ENCODE results near the gene S100A14. TPM values are rescaled to one million over a fixed set of nuclear protein-coding genes. Genes with fewer than 3 reads are reported as not detected.

S100A14 gene
- total RNA-seq, 1 experiment from 2014 or later: 332 TPM

- no peak for TF ChIP-seq CTCF (IDR thresholded peaks at IDR 0.05; ENCODE audit: unreplicated experiment)
- H3K9me3 Mint-ChIP-seq (ENCODE audit: unreplicated experiment): no peaks in the 10 kb centered on the region
- H3K4me3 Mint-ChIP-seq (ENCODE audit: unreplicated experiment): no peak overlapping the region
- peaks cover 8% of the 10 kb centered on the region for H3K4me1 Mint-ChIP-seq (ENCODE audit: insufficient read depth, unreplicated experiment)
- intact Hi-C loops (cut with micrococcal nuclease): no loop called here
- no peaks in the 10 kb centered on the region for H3K27me3 Mint-ChIP-seq (ENCODE audit: insufficient read depth, unreplicated experiment)
- peaks cover 18% of the 10 kb centered on the region for H3K36me3 Mint-ChIP-seq (ENCODE audit: insufficient read depth, unreplicated experiment)
- ChIA-PET CTCF (interaction anchor here (0.7 to 2.4 kb wide), 5 partner anchors 34 to 141 kb away, joined by 4 to 16 read pairs (median 6); no protein-coding TSS in a partner anchor), POLR2A (interaction anchor here (0.8 to 46.1 kb wide), 10 partner anchors 9 to 339 kb away, joined by 3 to 1272 read pairs (median 9); partner anchors contain the start of genes CHTOP, ILF2, RPS27 and S100A1)
- DNase-seq (ENCODE audit: unreplicated experiment): no peak
- BruUV-seq (replicated peaks): no TSS peak
- no peak overlapping the region for H3K27ac Mint-ChIP-seq (ENCODE audit: low read depth, unreplicated experiment)
These were observed 35.6 kb upstream of the S100A14 start for GRCh38 chr1:153651771-153652170.

- H3K4me1 Mint-ChIP-seq (ENCODE audit: insufficient read depth, unreplicated experiment): peaks cover 13% of the 10 kb centered on the region
- ChIA-PET CTCF (interaction anchor here (0.7 to 1.8 kb wide), 2 partner anchors 11 to 60 kb away, joined by 3 to 4 read pairs; no protein-coding TSS in a partner anchor), POLR2A (interaction anchor here (0.7 to 46.1 kb wide), 8 partner anchors 9 to 125 kb away, joined by 3 to 1272 read pairs (median 14); partner anchors contain the start of genes CHTOP, S100A1, S100A13 and S100A14)
- H3K36me3 Mint-ChIP-seq (ENCODE audit: insufficient read depth, unreplicated experiment): peaks cover 38% of the 10 kb centered on the region
- intact Hi-C loops (cut with micrococcal nuclease): no loop called here
- H3K4me3 Mint-ChIP-seq (ENCODE audit: unreplicated experiment): no peak overlapping the region
- no peak for TF ChIP-seq CTCF (IDR thresholded peaks at IDR 0.05; ENCODE audit: unreplicated experiment)
- H3K9me3 Mint-ChIP-seq (ENCODE audit: unreplicated experiment): no peaks in the 10 kb centered on the region
- H3K27me3 Mint-ChIP-seq (ENCODE audit: insufficient read depth, unreplicated experiment): no peaks in the 10 kb centered on the region
- peak; percentile 54 for DNase-seq (ENCODE audit: unreplicated experiment)
- peak overlapping the region; percentile 10 for H3K27ac Mint-ChIP-seq (ENCODE audit: low read depth, unreplicated experiment)
- BruUV-seq (replicated peaks): no TSS peak
These were observed 33.7 kb upstream of the S100A14 start for GRCh38 chr1:153649863-153650235.

- H3K4me3 Mint-ChIP-seq (ENCODE audit: unreplicated experiment): no peak overlapping the region
- no peaks in the 10 kb centered on the region for H3K27me3 Mint-ChIP-seq (ENCODE audit: insufficient read depth, unreplicated experiment)
- intact Hi-C loops (cut with micrococcal nuclease): no loop called here
- DNase-seq (ENCODE audit: unreplicated experiment): no peak
- CTCF ChIA-PET: interaction anchor here (0.7 to 1.8 kb wide), 2 partner anchors 11 to 60 kb away, joined by 3 to 4 read pairs; no protein-coding TSS in a partner anchor
- peaks cover 43% of the 10 kb centered on the region for H3K36me3 Mint-ChIP-seq (ENCODE audit: insufficient read depth, unreplicated experiment)
- peaks cover 13% of the 10 kb centered on the region for H3K4me1 Mint-ChIP-seq (ENCODE audit: insufficient read depth, unreplicated experiment)
- TSS peak; percentile 2 for BruUV-seq (replicated peaks)
- no peaks in the 10 kb centered on the region for H3K9me3 Mint-ChIP-seq (ENCODE audit: unreplicated experiment)
- POLR2A ChIA-PET: interaction anchor here (0.6 to 46.1 kb wide), 10 partner anchors 10 to 465 kb away, joined by 3 to 1272 read pairs (median 5); partner anchors contain the start of genes CHTOP, S100A1, S100A13 and S100A14
- TF ChIP-seq CTCF (IDR thresholded peaks at IDR 0.05; ENCODE audit: unreplicated experiment): no peak
- H3K27ac Mint-ChIP-seq (ENCODE audit: low read depth, unreplicated experiment): peak overlapping the region; percentile 10
These were observed 33.2 kb upstream of the S100A14 start for GRCh38 chr1:153649137-153649862.

- no peaks in the 10 kb centered on the region for H3K27me3 Mint-ChIP-seq (ENCODE audit: insufficient read depth, unreplicated experiment)
- peaks cover 21% of the 10 kb centered on the region for H3K4me1 Mint-ChIP-seq (ENCODE audit: insufficient read depth, unreplicated experiment)
- peak overlapping the region; percentile 53 for H3K27ac Mint-ChIP-seq (ENCODE audit: low read depth, unreplicated experiment)
- no peak for DNase-seq (ENCODE audit: unreplicated experiment)
- H3K9me3 Mint-ChIP-seq (ENCODE audit: unreplicated experiment): no peaks in the 10 kb centered on the region
- no peak for TF ChIP-seq CTCF (IDR thresholded peaks at IDR 0.05; ENCODE audit: unreplicated experiment)
- intact Hi-C loops (cut with micrococcal nuclease): no loop called here
- ChIA-PET POLR2A (interaction anchor here (0.6 to 46.1 kb wide), 14 partner anchors 8 to 466 kb away, joined by 3 to 1272 read pairs (median 4); partner anchors contain the start of genes CHTOP, S100A1, S100A13 and S100A14), CTCF (interaction anchor here (0.5 to 1.8 kb wide), 7 partner anchors 10 to 263 kb away, joined by 3 to 5 read pairs (median 4); no protein-coding TSS in a partner anchor)
- BruUV-seq (replicated peaks): no TSS peak
- peaks cover 55% of the 10 kb centered on the region for H3K36me3 Mint-ChIP-seq (ENCODE audit: insufficient read depth, unreplicated experiment)
- H3K4me3 Mint-ChIP-seq (ENCODE audit: unreplicated experiment): no peak overlapping the region
These were observed 32.0 kb upstream of the S100A14 start for GRCh38 chr1:153648000-153648643.
